ENCODE measurements around the gene EPN1.
A peak's percentile ranks its signal among the peaks of the same experiment; 100 is the strongest.

EPN1 gene

GRCh38 chr19:55661826-55662225, 13.2 kb upstream of the EPN1 start:
- no peak for DNase-seq

DNA sequence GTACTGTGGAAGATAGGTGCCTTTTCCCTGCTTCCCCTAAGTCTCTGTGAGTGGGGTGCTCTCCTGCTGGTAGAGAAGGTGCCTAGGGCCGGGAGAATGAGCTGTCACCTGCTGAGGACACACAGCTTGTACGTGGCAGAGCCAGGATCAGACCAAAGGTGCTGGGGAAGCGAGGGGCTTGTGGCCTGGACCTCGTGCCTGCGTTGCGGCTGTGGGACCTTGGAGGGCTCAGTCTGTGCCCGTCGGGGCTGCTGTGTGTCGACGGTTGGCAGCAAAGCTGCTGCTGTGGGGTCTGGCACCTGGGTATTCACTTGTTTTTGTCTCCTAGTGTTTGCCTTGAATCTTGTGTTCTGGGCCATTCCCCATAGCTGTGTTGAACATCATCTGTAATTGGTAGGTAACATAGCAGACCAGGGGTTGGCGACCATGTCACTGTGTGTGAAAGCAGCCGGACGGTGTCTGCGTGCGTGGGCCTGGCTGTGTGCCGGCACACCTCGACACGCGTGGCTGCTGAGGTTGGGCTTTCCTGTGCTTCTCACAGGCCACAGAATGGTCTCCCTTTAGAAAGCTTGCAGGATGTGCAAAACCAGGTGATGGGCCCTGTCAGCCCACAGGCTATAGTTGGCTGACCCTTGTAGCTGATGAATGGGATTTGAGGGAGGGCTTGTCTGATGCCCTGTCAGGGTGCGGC, 11.0 kb upstream of the EPN1 start:
- no peak for DNase-seq

- DNase-seq: no peak
These were observed 8.6 kb upstream of the EPN1 start for GRCh38 chr19:55666343-55667005.

GRCh38 chr19:55667006-55667381, 8.0 kb upstream of the EPN1 start:
- DNase-seq: no peak

- no peak for DNase-seq
These were observed 7.5 kb upstream of the EPN1 start for GRCh38 chr19:55667511-55667910.

- DNase-seq: no peak
These were observed 7.1 kb upstream of the EPN1 start for GRCh38 chr19:55667958-55668357.

DNA sequence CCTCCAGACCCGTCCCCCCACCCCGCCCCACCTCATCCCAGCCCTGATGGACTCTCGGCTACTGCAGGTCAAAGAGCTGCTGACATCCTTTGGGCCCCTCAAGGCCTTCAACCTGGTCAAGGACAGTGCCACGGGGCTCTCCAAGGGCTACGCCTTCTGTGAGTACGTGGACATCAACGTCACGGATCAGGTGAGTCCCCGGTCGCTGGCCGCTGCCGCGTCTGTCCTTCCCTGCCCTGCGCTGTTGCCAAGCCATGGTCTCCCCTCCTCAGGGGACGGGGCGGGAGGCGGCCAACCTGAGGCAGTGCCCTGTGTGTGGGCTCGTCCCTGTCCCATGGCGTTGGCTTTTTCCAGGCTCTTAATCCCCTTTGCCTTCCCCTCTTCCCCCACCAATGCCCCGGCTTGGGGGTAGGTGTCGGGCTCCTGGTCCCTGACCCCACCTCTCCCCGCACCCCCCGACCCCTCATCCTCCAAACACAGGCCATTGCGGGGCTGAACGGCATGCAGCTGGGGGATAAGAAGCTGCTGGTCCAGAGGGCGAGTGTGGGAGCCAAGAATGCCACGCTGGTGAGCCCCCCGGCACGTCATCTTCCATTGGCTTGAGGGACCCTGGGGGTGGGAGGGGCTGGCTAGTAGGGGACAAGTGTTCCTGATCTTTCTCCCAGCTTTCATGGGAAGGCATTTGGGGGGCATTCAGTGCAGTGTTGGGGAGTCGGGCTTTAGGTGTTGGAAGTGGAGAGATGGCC, 6.2 kb upstream of the EPN1 start:
- DNase-seq: no peak

GRCh38 chr19:55669418-55670279, 5.4 kb upstream of the EPN1 start:
- DNase-seq: no peak

- no peak for DNase-seq
These were observed 4.6 kb upstream of the EPN1 start for GRCh38 chr19:55670280-55671053.

GRCh38 chr19:55671054-55671378, 4.0 kb upstream of the EPN1 start:
- no peak for DNase-seq

- DNase-seq: no peak
These were observed 2.6 kb upstream of the EPN1 start for GRCh38 chr19:55672418-55672817.

- no peak for DNase-seq
These were observed 1.6 kb upstream of the EPN1 start for GRCh38 chr19:55673465-55673864.

DNA sequence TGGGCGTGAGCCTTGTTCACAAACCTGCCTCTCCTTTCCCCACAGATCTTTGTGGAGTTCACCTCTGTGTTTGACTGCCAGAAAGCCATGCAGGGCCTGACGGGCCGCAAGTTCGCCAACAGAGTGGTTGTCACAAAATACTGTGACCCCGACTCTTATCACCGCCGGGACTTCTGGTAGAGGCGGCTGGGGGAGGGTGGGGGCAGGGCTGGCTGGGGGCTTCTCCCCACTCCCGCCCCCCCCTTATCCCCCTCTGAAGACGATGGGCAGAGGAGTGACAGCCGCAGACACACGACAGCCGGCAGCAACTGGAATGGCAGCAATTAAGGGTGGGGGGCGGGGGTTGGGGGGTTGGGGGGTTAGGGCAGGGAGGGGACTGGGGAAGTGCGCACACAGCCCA, 1.1 kb upstream of the EPN1 start:
- no peak for DNase-seq

DNA sequence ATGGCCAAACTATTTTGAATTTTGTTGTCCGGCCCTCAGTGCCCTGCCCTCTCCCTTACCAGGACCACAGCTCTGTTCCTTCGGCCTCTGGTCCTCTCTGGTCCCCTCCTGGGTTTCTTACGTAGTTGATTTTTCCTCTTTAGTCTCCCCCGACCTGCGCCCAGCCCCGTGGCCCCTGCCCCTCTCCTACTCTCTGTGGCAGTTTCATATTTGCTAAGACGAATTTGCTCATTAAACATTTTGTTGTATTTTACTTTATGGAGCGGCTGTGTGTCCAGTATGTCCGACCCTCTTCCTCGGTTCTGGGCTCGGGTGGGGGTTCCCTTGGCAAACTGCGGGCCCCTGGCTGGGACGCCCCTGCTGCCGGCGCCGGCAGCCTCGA, 576 bp upstream of the EPN1 start:
- no peak for DNase-seq

- no peak for DNase-seq
These were observed 782 bp downstream of the EPN1 start for GRCh38 chr19:55675661-55676354.

DNA sequence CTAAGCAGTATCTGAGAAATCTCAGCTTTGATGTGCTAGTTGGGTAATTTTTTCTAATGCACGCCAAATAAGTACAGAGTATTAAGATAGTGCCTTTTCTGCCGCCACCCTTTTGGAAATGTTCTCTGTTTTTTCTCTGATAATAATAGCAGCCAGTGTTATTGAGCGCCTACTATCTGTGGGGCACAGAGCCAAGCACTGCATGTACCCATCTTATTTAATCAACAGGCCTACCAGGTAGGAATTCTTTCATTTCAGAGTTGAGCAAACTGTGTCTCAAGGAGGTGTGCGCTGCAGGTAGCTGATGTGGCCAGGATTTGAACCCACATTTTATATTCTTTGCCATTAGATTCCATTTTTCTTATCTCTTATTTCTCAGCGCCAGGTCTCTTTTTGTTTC, 1.4 kb downstream of the EPN1 start:
- no peak for DNase-seq

DNA sequence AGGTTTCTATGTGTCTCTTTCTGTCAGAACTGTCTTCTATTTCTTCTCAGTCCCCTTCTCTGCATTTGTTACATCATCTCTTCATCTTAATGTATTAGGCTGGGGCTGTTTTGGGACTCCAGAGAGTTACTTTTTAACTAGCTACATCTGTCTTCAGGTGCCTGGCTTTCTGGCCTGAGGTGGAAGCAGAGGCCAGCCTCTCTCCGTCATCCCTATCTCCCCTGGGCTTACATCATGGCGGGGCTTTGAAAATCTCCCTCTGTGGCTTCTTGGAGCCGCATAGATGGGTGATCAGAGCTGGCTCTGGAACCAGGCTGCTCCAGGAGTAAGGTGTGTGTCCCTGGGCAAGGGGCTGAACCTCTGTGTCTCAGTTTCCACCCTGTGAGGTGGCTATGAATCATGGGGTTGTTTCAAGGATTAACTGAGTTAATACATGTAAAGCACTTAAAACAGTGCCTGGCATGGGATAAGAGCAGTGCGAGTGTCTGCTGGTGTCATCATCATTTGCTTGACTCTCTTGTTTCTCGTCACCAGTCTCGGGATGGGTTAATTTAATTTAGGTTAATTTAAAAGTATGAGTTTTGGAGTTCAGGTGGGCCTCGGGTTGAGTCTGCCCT, 2.0 kb downstream of the EPN1 start:
- no peak for DNase-seq

DNA sequence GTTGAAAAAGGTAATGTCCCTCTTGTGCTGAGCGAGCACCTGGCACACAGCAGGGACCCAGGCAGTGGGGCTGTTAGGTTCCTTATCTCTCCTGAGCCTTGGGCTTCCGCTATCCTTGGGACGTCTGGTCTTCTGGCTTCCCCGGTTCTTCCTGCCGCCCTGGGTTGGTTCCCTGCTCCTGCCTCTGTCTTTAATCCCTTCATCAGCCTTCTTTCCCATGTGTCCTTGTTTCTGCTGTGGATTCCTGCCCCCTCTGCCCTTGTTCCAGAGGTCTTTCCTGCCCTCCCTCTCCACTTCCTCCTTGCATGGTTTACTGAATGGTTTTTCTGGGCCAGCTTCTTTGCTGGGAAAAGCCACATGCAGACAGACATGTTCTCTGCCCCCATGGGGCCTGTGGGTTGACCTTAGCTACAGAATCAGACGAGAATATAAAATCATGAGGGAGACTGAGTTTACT, 2.6 kb downstream of the EPN1 start:
- no peak for DNase-seq

DNA sequence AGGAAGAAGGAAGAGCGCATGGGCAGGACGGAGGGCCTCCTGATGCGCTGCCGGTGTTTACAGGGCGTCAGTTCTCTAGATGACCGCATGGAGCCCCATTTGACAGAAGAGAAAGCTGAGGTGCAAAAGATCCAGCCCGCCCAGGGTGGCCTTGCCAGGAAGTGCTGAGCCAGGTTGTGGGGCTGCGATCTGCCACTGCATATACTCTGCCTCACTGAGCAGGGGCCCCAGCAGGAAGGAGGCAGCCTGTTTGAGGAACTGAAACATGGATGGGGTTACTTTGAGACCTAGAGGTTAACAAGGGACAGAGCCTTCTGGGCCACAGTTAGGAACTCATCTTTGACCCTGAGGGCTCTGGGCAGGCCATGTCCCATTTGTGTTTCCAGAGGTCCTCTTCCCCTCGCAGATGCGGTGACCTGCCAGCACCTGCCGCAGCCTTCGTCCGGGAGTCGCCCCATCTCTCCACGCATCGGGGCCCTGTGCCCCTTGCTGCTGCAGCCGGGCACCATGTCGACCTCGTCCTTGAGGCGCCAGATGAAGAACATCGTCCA, 3.2 kb downstream of the EPN1 start:
- DNase-seq: no peak

- peak; percentile 42 for DNase-seq
These were observed 4.6 kb downstream of the EPN1 start for GRCh38 chr19:55679343-55680257.
